Stomach smooth muscle (tissue), 2 donors: ENCODE results near the gene HOXC12.

Source experiments
- H3K27ac ChIP-seq: one replicate; pipeline ENCODE4 v1.7.0; 2013; ENCODE audit warnings: mild to moderate bottlenecking, low read length, inconsistent platforms
- H3K27me3 ChIP-seq, 2 donors: one replicate each; pipeline ENCODE4 v1.7.0; 2013; ENCODE audit warnings: low read length in 2 of 2; ENCODE audit not compliant: insufficient read depth in 2 of 2, control insufficient read depth in 1 of 2
- H3K36me3 ChIP-seq, 2 donors: one replicate each; pipeline ENCODE4 v1.7.0; 2013; ENCODE audit warnings: low read length in 2 of 2; ENCODE audit not compliant: control insufficient read depth in 2 of 2, insufficient read depth in 2 of 2
- H3K4me1 ChIP-seq: one replicate; pipeline ENCODE4 v1.7.0; 2013; ENCODE audit warnings: low read length; ENCODE audit not compliant: control insufficient read depth, insufficient read depth
- H3K4me3 ChIP-seq, 2 donors: one replicate each; pipeline ENCODE4 v1.7.0; 2013; ENCODE audit warnings: low read length in 2 of 2
- H3K9ac ChIP-seq, 2 donors: one replicate each; pipeline ENCODE4 v1.7.0; 2013; ENCODE audit warnings: low read length in 2 of 2, mild to moderate bottlenecking in 1 of 2
- H3K9me3 ChIP-seq, 2 donors: one replicate each; pipeline ENCODE4 v1.7.0; 2013; ENCODE audit warnings: low read length in 2 of 2; ENCODE audit not compliant: control insufficient read depth in 2 of 2
- donor health status: healthy.
- donor health status: Pancreatic carcinoma.

The HOXC12 gene

GRCh38 chr12:53967421-53967925 is 12.8 kb downstream of the HOXC12 start:
- no peak overlapping the region for H3K4me3 ChIP-seq
- no peak overlapping the region for H3K27ac ChIP-seq
- peaks cover 6% of the 10 kb centered on the region for H3K4me1 ChIP-seq
- peaks cover 97 to 100% of the 10 kb centered on the region in 2 donors for H3K27me3 ChIP-seq
- no peaks in the 10 kb centered on the region for H3K36me3 ChIP-seq
- peaks cover 0 to 2% of the 10 kb centered on the region in 2 donors for H3K9me3 ChIP-seq
- no peak overlapping the region for H3K9ac ChIP-seq

GRCh38 chr12:53968214-53969127 is 13.8 kb downstream of the HOXC12 start:
- Histone ChIP-seq H3K27me3 (peaks cover 98 to 100% of the 10 kb centered on the region in 2 donors), H3K9ac (no peak overlapping the region), H3K4me1 (peaks cover 6% of the 10 kb centered on the region), H3K27ac (no peak overlapping the region), H3K36me3 (no peaks in the 10 kb centered on the region), H3K4me3 (no peak overlapping the region), H3K9me3 (peaks cover 0 to 2% of the 10 kb centered on the region in 2 donors)

GRCh38 chr12:53969588-53970259 is 15.0 kb downstream of the HOXC12 start:
- Histone ChIP-seq H3K9me3 (no peaks in the 10 kb centered on the region), H3K4me1 (peaks cover 11% of the 10 kb centered on the region), H3K27me3 (peaks cover 94 to 100% of the 10 kb centered on the region in 2 donors), H3K4me3 (no peak overlapping the region), H3K27ac (no peak overlapping the region), H3K9ac (no peak overlapping the region), H3K36me3 (no peaks in the 10 kb centered on the region)

GRCh38 chr12:53970451-53970850 is 15.7 kb downstream of the HOXC12 start:
- no peaks in the 10 kb centered on the region for H3K36me3 ChIP-seq
- H3K9ac ChIP-seq: no peak overlapping the region
- peaks cover 17% of the 10 kb centered on the region for H3K4me1 ChIP-seq
- peaks cover 88 to 98% of the 10 kb centered on the region in 2 donors for H3K27me3 ChIP-seq
- no peak overlapping the region for H3K4me3 ChIP-seq
- H3K9me3 ChIP-seq: no peaks in the 10 kb centered on the region
- H3K27ac ChIP-seq: no peak overlapping the region

DNA sequence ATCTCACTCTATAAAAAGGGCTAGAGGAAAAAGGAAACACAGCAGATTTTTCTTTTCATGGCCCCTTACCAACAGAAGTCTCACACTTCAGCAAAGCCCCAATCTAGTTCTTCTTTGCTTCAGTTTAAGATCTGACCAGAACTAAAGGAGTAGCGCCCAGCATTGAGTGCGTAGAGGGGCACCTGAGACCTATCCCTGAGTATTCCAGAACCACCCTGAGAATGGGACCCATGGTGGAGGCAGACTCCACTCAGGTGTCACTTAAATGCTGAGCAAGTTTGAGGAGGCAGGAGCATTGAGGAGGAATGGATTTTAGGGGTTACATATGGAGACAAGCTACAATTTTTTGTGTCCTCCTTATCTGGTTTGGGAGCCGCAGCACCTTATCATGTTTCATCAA is 16.4 kb downstream of the HOXC12 start:
- no peaks in the 10 kb centered on the region for H3K9me3 ChIP-seq
- H3K4me3 ChIP-seq: no peak overlapping the region
- H3K27ac ChIP-seq: no peak overlapping the region
- H3K36me3 ChIP-seq: no peaks in the 10 kb centered on the region
- H3K27me3 ChIP-seq: peaks cover 88 to 98% of the 10 kb centered on the region in 2 donors
- no peak overlapping the region for H3K9ac ChIP-seq
- H3K4me1 ChIP-seq: peaks cover 18% of the 10 kb centered on the region

GRCh38 chr12:53971686-53972085 is 17.0 kb downstream of the HOXC12 start:
- H3K9me3 ChIP-seq: no peaks in the 10 kb centered on the region
- no peak overlapping the region for H3K27ac ChIP-seq
- H3K9ac ChIP-seq: no peak overlapping the region
- H3K4me1 ChIP-seq: peaks cover 14% of the 10 kb centered on the region
- H3K27me3 ChIP-seq: peaks cover 88 to 98% of the 10 kb centered on the region in 2 donors
- H3K4me3 ChIP-seq: no peak overlapping the region
- no peaks in the 10 kb centered on the region for H3K36me3 ChIP-seq

GRCh38 chr12:53972152-53972702 is 17.5 kb downstream of the HOXC12 start:
- Histone ChIP-seq H3K27me3 (peaks cover 88 to 98% of the 10 kb centered on the region in 2 donors), H3K4me1 (peaks cover 14% of the 10 kb centered on the region), H3K9me3 (no peaks in the 10 kb centered on the region), H3K4me3 (no peak overlapping the region), H3K36me3 (no peaks in the 10 kb centered on the region), H3K9ac (no peak overlapping the region), H3K27ac (no peak overlapping the region)

- no peak within 1 kb of the TSS for H3K27ac ChIP-seq
- H3K9me3 ChIP-seq: no peaks in the 10 kb centered on the region
- peaks cover 88 to 98% of the 10 kb centered on the region in 2 donors for H3K27me3 ChIP-seq
- H3K36me3 ChIP-seq: no peaks in the 10 kb centered on the region
- no peak within 1 kb of the TSS for H3K4me3 ChIP-seq
- no peak within 1 kb of the TSS for H3K9ac ChIP-seq
- H3K4me1 ChIP-seq: peaks cover 14% of the 10 kb centered on the region
Measured at GRCh38 chr12:53972722-53973235, 18.1 kb downstream of the HOXC12 start, which contains the start of gene HOXC11. Gene HOXC11, plus strand, starts transcription at chr12:53973126. Its CDS starts 116 bp downstream, at chr12:53973242.

DNA sequence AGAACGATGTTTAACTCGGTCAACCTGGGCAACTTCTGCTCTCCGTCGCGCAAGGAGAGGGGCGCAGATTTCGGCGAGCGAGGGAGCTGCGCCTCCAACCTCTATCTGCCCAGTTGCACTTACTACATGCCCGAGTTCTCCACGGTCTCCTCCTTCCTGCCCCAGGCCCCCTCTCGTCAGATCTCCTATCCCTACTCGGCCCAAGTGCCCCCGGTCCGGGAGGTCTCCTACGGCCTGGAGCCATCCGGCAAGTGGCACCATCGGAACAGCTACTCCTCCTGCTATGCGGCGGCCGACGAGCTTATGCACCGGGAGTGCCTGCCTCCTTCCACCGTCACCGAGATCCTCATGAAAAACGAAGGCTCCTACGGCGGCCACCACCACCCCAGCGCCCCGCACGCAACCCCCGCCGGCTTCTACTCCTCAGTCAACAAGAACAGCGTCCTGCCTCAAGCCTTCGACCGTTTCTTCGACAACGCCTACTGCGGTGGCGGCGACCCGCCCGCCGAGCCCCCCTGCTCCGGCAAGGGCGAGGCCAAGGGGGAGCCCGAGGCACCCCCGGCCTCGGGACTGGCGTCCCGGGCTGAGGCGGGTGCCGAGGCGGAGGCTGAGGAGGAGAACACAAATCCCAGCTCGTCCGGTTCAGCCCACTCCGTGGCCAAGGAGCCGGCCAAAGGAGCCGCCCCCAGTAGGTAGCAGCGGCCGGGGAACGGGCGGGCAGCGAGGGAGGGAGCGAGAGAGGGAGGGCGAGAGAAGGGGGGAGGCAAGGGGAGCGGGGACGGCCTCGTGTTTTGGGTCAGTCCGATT is 18.7 kb downstream of the HOXC12 start:
- Histone ChIP-seq H3K4me3 (no peak overlapping the region), H3K36me3 (no peaks in the 10 kb centered on the region), H3K9ac (no peak overlapping the region), H3K9me3 (no peaks in the 10 kb centered on the region), H3K4me1 (peaks cover 14% of the 10 kb centered on the region), H3K27ac (no peak overlapping the region), H3K27me3 (peaks cover 86 to 96% of the 10 kb centered on the region in 2 donors)
